Right cardiac atrium (tissue), 5 donors: ENCODE data around the gene SLC25A53. TPM values are rescaled to one million over a fixed set of nuclear protein-coding genes. Genes with fewer than 3 reads are reported as not detected.

Experiments used
- ATAC-seq, 2 donors: fragments of 200-7000 bp; cut with Tn5 transposase; one replicate each; pipeline versions ENCODE4 v1.8.0 to v1.9.1; 2020; ENCODE audit warnings: moderate library complexity in 2 of 2, mild to moderate bottlenecking in 1 of 2
- DNase-seq, 3 donors: peaks; one replicate each; pipeline ENCODE4 v3.0.0-alpha.2; 2020
- H3K27ac ChIP-seq: one replicate; pipeline ENCODE4 v1.5.1; 2013; ENCODE audit warnings: mild to moderate bottlenecking, low read length, control low read depth, moderate library complexity
- H3K27me3 ChIP-seq: one replicate; pipeline ENCODE4 v1.6.1; 2013; ENCODE audit not compliant: control insufficient read depth, insufficient read depth
- H3K4me1 ChIP-seq: one replicate; pipeline ENCODE4 v1.6.1; 2013; ENCODE audit warnings: low read length; ENCODE audit not compliant: control insufficient read depth, insufficient read depth
- H3K4me3 ChIP-seq: one replicate; pipeline ENCODE4 v1.5.1; 2013; ENCODE audit warnings: low read length, control low read depth
- H3K9me3 ChIP-seq: one replicate; pipeline ENCODE4 v1.6.1; 2013; ENCODE audit warnings: low read length; ENCODE audit not compliant: control insufficient read depth
- WGBS: extraction: QIAGEN DNeasy Blood & Tissue Kit; methylation state at CpG from one replicate; pipeline ENCODE4 v1.1.7; 2013; 5-methylcytosine and 5-hydroxymethylcytosine counted together
- intact Hi-C, 4 donors: fragments of 100-400 bp; cut with DNase I; formaldehyde crosslinking; loops; one replicate each; pipeline versions ENCODE4 v1.11.0 to v1.14.0; 2022 to 2023
- long read RNA-seq, 4 donors: library from polyadenylated mRNA; unstranded; transcript quantifications; one replicate each; pipeline ENCODE4 v2.0.0, GENCODE V29; 2020 to 2021
- polyA plus RNA-seq: library from polyadenylated mRNA; stranded (reverse); fragments of 200-250 nt; gene quantifications from one replicate; pipeline ENCODE4 v1.2.3, GENCODE V29; 2013
- total RNA-seq, 4 donors: library from RNA; stranded (reverse); fragmentation: NEBNext Ultra II Directional; extraction: Animal tissue kit (Norgen Biotek cat#: 25700); gene quantifications; one replicate each; pipeline ENCODE4 v1.2.1, GENCODE V29; 2021
- donor health status: healthy with polysubstance abuse.
- donor health status: DM: no; HTN: yes; CAD: no.
- donor health status: DM: no; HTN: no; CAD: no.
- donor health status: DM: no; HTN: yes; CAD: no; lungs with severe emphysema.
- donor health status: DM: yes; HTN: yes; CAD: no.

The SLC25A53 gene
- total RNA-seq (10 to 100 TPM; 10.2 to 14.7 (median 12.8) TPM), polyA plus RNA-seq (7.8 TPM)
- long read RNA-seq, donor 1, transcript SLC25A53-201 (2 exons, 731 nt), result major isoform, 9 of 17 reads
- long read RNA-seq, donor 1, partial matches to known transcripts, result 0 of 17 reads
- long read RNA-seq, donor 1, other reads (novel, unspliced or antisense), result 8 of 17 reads
- long read RNA-seq, donor 2, partial matches to known transcripts, result 0 of 6 reads
- long read RNA-seq, donor 2, other reads (novel, unspliced or antisense), result 3 of 6 reads
- long read RNA-seq, donor 3, transcript SLC25A53-201 (2 exons, 731 nt), result major isoform, 13 of 23 reads
- long read RNA-seq, donor 3, partial matches to known transcripts, result 0 of 23 reads
- long read RNA-seq, donor 3, other reads (novel, unspliced or antisense), result 10 of 23 reads
- long read RNA-seq, donor 4, partial matches to known transcripts, result 0 of 5 reads
- long read RNA-seq, donor 4, other reads (novel, unspliced or antisense), result 2 of 5 reads

GRCh38 chrX:104156630-104157529, at the start of gene SLC25A53:
Gene SLC25A53, minus strand, starts transcription at chrX:104157009. Its CDS starts 51,752 bp downstream, at chrX:104105257.
- intact Hi-C loops, result no loop called here
- Histone ChIP-seq H3K4me1 (no peaks in the 10 kb centered on the region), H3K9me3 (no peaks in the 10 kb centered on the region), H3K4me3 (peak within 1 kb of the TSS; percentile 95), H3K27me3 (no peaks in the 10 kb centered on the region), H3K27ac (peak within 1 kb of the TSS; percentile 100)
- peak; percentile 98 for ATAC-seq
- DNase-seq, result peak; percentile 75 to 89 (median 89)
- under 1% methylated on average over 44 of the region's 44 CpGs for WGBS

- ATAC-seq, result no peak
- no peak overlapping the region for H3K4me3 ChIP-seq
- WGBS, result 90% methylated on average over 5 of the region's 5 CpGs
- no peaks in the 10 kb centered on the region for H3K27me3 ChIP-seq
- H3K9me3 ChIP-seq, result no peaks in the 10 kb centered on the region
- DNase-seq, result no peak
- no peaks in the 10 kb centered on the region for H3K4me1 ChIP-seq
- intact Hi-C loops, result no loop called here
- H3K27ac ChIP-seq, result no peak overlapping the region
These were observed 48.7 kb upstream of the SLC25A53 start for GRCh38 chrX:104205548-104205947.

GRCh38 chrX:104195489-104196084, 38.8 kb upstream of the SLC25A53 start:
- DNase-seq, result no peak
- Histone ChIP-seq H3K9me3 (no peaks in the 10 kb centered on the region), H3K4me1 (no peaks in the 10 kb centered on the region), H3K27ac (no peak overlapping the region), H3K27me3 (no peaks in the 10 kb centered on the region), H3K4me3 (no peak overlapping the region)
- ATAC-seq, result no peak
- WGBS, result 97% methylated on average over 1 of the region's 1 CpG
- intact Hi-C loops, result loop anchor here in 1 of 4 donors (10.0 kb wide), 1 partner anchor 79 kb away; no protein-coding TSS in a partner anchor

GRCh38 chrX:104195013-104195412, 38.2 kb upstream of the SLC25A53 start:
- ATAC-seq (no peak), DNase-seq (no peak)
- intact Hi-C loops, result loop anchor here in 1 of 4 donors (10.0 kb wide), 1 partner anchor 80 kb away; no protein-coding TSS in a partner anchor
- Histone ChIP-seq H3K4me3 (no peak overlapping the region), H3K27ac (no peak overlapping the region), H3K9me3 (no peaks in the 10 kb centered on the region), H3K4me1 (no peaks in the 10 kb centered on the region), H3K27me3 (no peaks in the 10 kb centered on the region)
- WGBS, result 27% methylated on average over 1 of the region's 1 CpG

- Histone ChIP-seq H3K4me3 (no peak overlapping the region), H3K27ac (no peak overlapping the region), H3K4me1 (no peaks in the 10 kb centered on the region), H3K27me3 (no peaks in the 10 kb centered on the region), H3K9me3 (no peaks in the 10 kb centered on the region)
- intact Hi-C loops, result loop anchor here in 1 of 4 donors (10.0 kb wide), 1 partner anchor 81 kb away; no protein-coding TSS in a partner anchor
- 73% methylated on average over 2 of the region's 2 CpGs for WGBS
- no peak for DNase-seq
- no peak for ATAC-seq
These were observed 36.7 kb upstream of the SLC25A53 start for GRCh38 chrX:104193485-104193884.

GRCh38 chrX:104189837-104190236, 33.0 kb upstream of the SLC25A53 start:
- 87% methylated on average over 5 of the region's 5 CpGs for WGBS

GRCh38 chrX:104187931-104188330, 31.1 kb upstream of the SLC25A53 start:
- 94% methylated on average over 8 of the region's 8 CpGs for WGBS
- H3K4me3 ChIP-seq, result no peak overlapping the region
- no peak overlapping the region for H3K27ac ChIP-seq
- intact Hi-C loops, result no loop called here
- no peaks in the 10 kb centered on the region for H3K27me3 ChIP-seq
- no peaks in the 10 kb centered on the region for H3K4me1 ChIP-seq
- H3K9me3 ChIP-seq, result no peaks in the 10 kb centered on the region
- no peak for DNase-seq
- ATAC-seq, result no peak

More at GRCh38 chrX:104189837-104190236, 33.0 kb upstream of the SLC25A53 start:
- Histone ChIP-seq H3K9me3 (no peaks in the 10 kb centered on the region), H3K27me3 (no peaks in the 10 kb centered on the region), H3K27ac (no peak overlapping the region), H3K4me3 (no peak overlapping the region), H3K4me1 (no peaks in the 10 kb centered on the region)
- ATAC-seq (no peak), DNase-seq (no peak)
- intact Hi-C loops, result loop anchor here in 1 of 4 donors (10.0 kb wide), 1 partner anchor 85 kb away; no protein-coding TSS in a partner anchor

- DNase-seq (no peak), ATAC-seq (no peak)
- Histone ChIP-seq H3K27me3 (no peaks in the 10 kb centered on the region), H3K4me1 (no peaks in the 10 kb centered on the region), H3K9me3 (no peaks in the 10 kb centered on the region), H3K4me3 (no peak overlapping the region), H3K27ac (no peak overlapping the region)
- intact Hi-C loops, result no loop called here
- over 99% methylated on average over 4 of the region's 4 CpGs for WGBS
These were observed 26.9 kb upstream of the SLC25A53 start for GRCh38 chrX:104183685-104184084.

- no peak for ATAC-seq
- intact Hi-C loops, result no loop called here
- WGBS, result 99% methylated on average over 6 of the region's 6 CpGs
These were observed 17.0 kb upstream of the SLC25A53 start for GRCh38 chrX:104173841-104174240.

GRCh38 chrX:104172788-104173187, 16.0 kb upstream of the SLC25A53 start:
- no peaks in the 10 kb centered on the region for H3K27me3 ChIP-seq
- intact Hi-C loops, result no loop called here
- H3K4me1 ChIP-seq, result no peaks in the 10 kb centered on the region
- H3K9me3 ChIP-seq, result no peaks in the 10 kb centered on the region
- 80% methylated on average over 2 of the region's 2 CpGs for WGBS
- H3K27ac ChIP-seq, result no peak overlapping the region
- H3K4me3 ChIP-seq, result no peak overlapping the region
- no peak for ATAC-seq
- DNase-seq, result no peak

More at GRCh38 chrX:104173841-104174240, 17.0 kb upstream of the SLC25A53 start:
- Histone ChIP-seq H3K27me3 (no peaks in the 10 kb centered on the region), H3K4me3 (no peak overlapping the region), H3K4me1 (no peaks in the 10 kb centered on the region), H3K9me3 (no peaks in the 10 kb centered on the region), H3K27ac (no peak overlapping the region)
- no peak for DNase-seq
